HG03045 (cell line): Measurements from ENCODE around the gene DNM2.
"Not testable (repeated sequence)": the region's sequence is repeated elsewhere in the genome, so short reads cannot be mapped to it uniquely, and the experiment has no call there.

Experiments used
- ATAC-seq: cut with Tn5 transposase; IDR thresholded peaks from one replicate; pipeline ENCODE4 v1.9.1; 2021; ENCODE audit warnings: mild to moderate bottlenecking, moderate library complexity; ENCODE audit not compliant: unreplicated experiment

DNM2 gene

GRCh38 chr19:10751109-10751953, 33.5 kb downstream of the DNM2 start:
- ATAC-seq: no peak

- ATAC-seq: no peak
Observed at GRCh38 chr19:10752237-10752912, 34.5 kb downstream of the DNM2 start.

GRCh38 chr19:10752913-10753704, 35.2 kb downstream of the DNM2 start:
- ATAC-seq: no peak

GRCh38 chr19:10756371-10756770, 38.5 kb downstream of the DNM2 start:
- no peak for ATAC-seq

- ATAC-seq: no peak
Observed at GRCh38 chr19:10756791-10757190, 38.9 kb downstream of the DNM2 start.

GRCh38 chr19:10758050-10758449, 40.2 kb downstream of the DNM2 start:
- ATAC-seq: not testable (repeated sequence)

GRCh38 chr19:10758978-10759377, 41.1 kb downstream of the DNM2 start:
- no peak for ATAC-seq

GRCh38 chr19:10760273-10760944, 42.5 kb downstream of the DNM2 start:
- ATAC-seq: peak; percentile 8

GRCh38 chr19:10761443-10762250, 43.8 kb downstream of the DNM2 start:
- no peak for ATAC-seq

- no peak for ATAC-seq
Observed at GRCh38 chr19:10762656-10763055, 44.8 kb downstream of the DNM2 start.

- ATAC-seq: no peak
Observed at GRCh38 chr19:10763411-10763810, 45.5 kb downstream of the DNM2 start.

GRCh38 chr19:10763828-10764339, 46.0 kb downstream of the DNM2 start:
- ATAC-seq: no peak

- ATAC-seq: no peak
Observed at GRCh38 chr19:10764340-10764894, 46.5 kb downstream of the DNM2 start.

GRCh38 chr19:10766049-10766623, 48.3 kb downstream of the DNM2 start:
- ATAC-seq: no peak

- ATAC-seq: no peak
Observed at GRCh38 chr19:10766671-10767201, 48.9 kb downstream of the DNM2 start.

GRCh38 chr19:10767726-10768125, 49.8 kb downstream of the DNM2 start:
- no peak for ATAC-seq

- ATAC-seq: no peak
Observed at GRCh38 chr19:10768369-10768768, 50.5 kb downstream of the DNM2 start.

- ATAC-seq: no peak
Observed at GRCh38 chr19:10768936-10769335, 51.1 kb downstream of the DNM2 start.
